Body of pancreas (tissue), 4 donors: ENCODE measurements around the gene TMTC2.

Source experiments
- CTCF ChIP-seq, 7 experiments: fragments of 450-650 bp in 4 of 7; fragments of 200-600 bp in 3 of 7; sonication (generic) in 3 of 7; IDR thresholded peaks; one replicate each; pipeline ENCODE4 v1.5.1; 2016 to 2019; ENCODE audit warnings: antibody characterized with exemption in 7 of 7
- POLR2A ChIP-seq, 3 donors: fragments of 450-650 bp; IDR thresholded peaks; one replicate each; pipeline ENCODE4 v1.6.1; 2016; ENCODE audit warnings: antibody characterized with exemption in 3 of 3, mild to moderate bottlenecking in 2 of 3

GRCh38 chr12:83181074-83181473 lies 494.4 kb downstream of the TMTC2 start:
- TF ChIP-seq CTCF (IDR thresholded peaks at IDR 0.05) (no peak), POLR2A (IDR thresholded peaks at IDR 0.05) (no peak)
